Ovary (tissue), 9 donors: ENCODE results near the gene SPRY4. TPM values are rescaled to one million over a fixed set of nuclear protein-coding genes. Genes with fewer than 3 reads are reported as not detected.

ENCODE experiments used
- DNase-seq, 5 donors: peaks; one replicate each; pipeline ENCODE4 v3.0.0-alpha.2; 2019 to 2020
- H3K27ac ChIP-seq, 2 donors: fragments of 200-600 bp; one replicate each; pipeline versions ENCODE4 v1.5.1 to v1.8.0; 2019 to 2022
- H3K27me3 ChIP-seq: fragments of 200-600 bp; one replicate; pipeline ENCODE4 v1.8.0; 2022
- H3K36me3 ChIP-seq: fragments of 200-600 bp; sonication (generic); one replicate; pipeline ENCODE4 v1.5.1; 2019
- H3K4me1 ChIP-seq: one replicate; pipeline ENCODE4 v1.8.1; 2013; ENCODE audit warnings: mild to moderate bottlenecking, moderate library complexity; ENCODE audit not compliant: insufficient read depth
- H3K4me3 ChIP-seq: fragments of 200-600 bp; sonication (generic); one replicate; pipeline ENCODE4 v1.5.1; 2017
- H3K9me3 ChIP-seq, 2 donors: fragments of 200-600 bp in 1 of 2; sonication (generic) in 1 of 2; one replicate each; pipeline versions ENCODE4 v1.5.1 to v1.8.1; 2013 to 2019; ENCODE audit warnings: mild to moderate bottlenecking in 1 of 2, moderate library complexity in 1 of 2
- EP300 ChIP-seq: sonication (generic); formaldehyde crosslinking; IDR thresholded peaks from one replicate; pipeline ENCODE4 v1.6.1; 2017; ENCODE audit warnings: antibody characterized with exemption
- POLR2A ChIP-seq: fragments of 450-650 bp; IDR thresholded peaks from one replicate; pipeline ENCODE4 v1.6.1; 2017; ENCODE audit warnings: antibody characterized with exemption, mild to moderate bottlenecking, moderate library complexity
- WGBS, 3 donors: extraction: QIAGEN DNeasy Blood & Tissue Kit in 1 of 3; methylation state at CpG; one replicate each; pipeline versions ENCODE4 v1.1.5 to v1.1.7; 2013 to 2017; 5-methylcytosine and 5-hydroxymethylcytosine counted together
- intact Hi-C, 4 donors: fragments of 100-400 bp; cut with DNase I; formaldehyde crosslinking; loops; one replicate each; pipeline versions ENCODE4 v1.11.0 to v1.15.1; 2022 to 2023
- polyA plus RNA-seq, 2 donors: library from polyadenylated mRNA; stranded (reverse); fragments of 200-250 nt in 1 of 2; fragments of 350-450 nt in 1 of 2; fragmentation: Illumina TruSeq in 1 of 2; extraction: RNeasy Lipid Tissue Mini Kit (QIAGEN cat#74804) in 1 of 2; gene quantifications; one replicate each; pipeline ENCODE4 v1.2.3, GENCODE V29; 2013 to 2014
- total RNA-seq, 7 donors: library from RNA; depleted of rRNA in 2 of 7; stranded (reverse); fragments of >200 nt in 2 of 7; fragmentation: NEBNext Ultra II Directional in 3 of 7; extraction: Animal tissue kit (Norgen Biotek cat#: 25700) in 3 of 7; gene quantifications; one replicate each; pipeline versions ENCODE4 v1.1.0 to v1.2.4, GENCODE V29; 2016 to 2023
- TF ChIP-seq, protein P1 (sequence below), 3 donors: fragments of 450-650 bp in 2 of 3; fragments of 200-600 bp in 1 of 3; IDR thresholded peaks; one replicate each; pipeline versions ENCODE4 v1.5.1 to v1.8.0; 2016 to 2022; ENCODE audit warnings: antibody characterized with exemption in 3 of 3, mild to moderate bottlenecking in 1 of 3
- donor health status: DM: no; HTN: no; CAD: no; lungs with moderate emphysema.
- donor health status: DM: no; HTN: no; CAD: no.
- donor health status: Bipolar disorder and iron deficiency.
- donor health status: DM: yes; HTN: yes; CAD: no.
- donor health status: DM: no; HTN: no; CAD: no.
- donor health status: DM: yes; HTN: yes; CAD: no.

The SPRY4 gene
- total and polyA plus RNA-seq, 9 donors: 1.9 to 15.9 (median 5.5) TPM

DNA sequence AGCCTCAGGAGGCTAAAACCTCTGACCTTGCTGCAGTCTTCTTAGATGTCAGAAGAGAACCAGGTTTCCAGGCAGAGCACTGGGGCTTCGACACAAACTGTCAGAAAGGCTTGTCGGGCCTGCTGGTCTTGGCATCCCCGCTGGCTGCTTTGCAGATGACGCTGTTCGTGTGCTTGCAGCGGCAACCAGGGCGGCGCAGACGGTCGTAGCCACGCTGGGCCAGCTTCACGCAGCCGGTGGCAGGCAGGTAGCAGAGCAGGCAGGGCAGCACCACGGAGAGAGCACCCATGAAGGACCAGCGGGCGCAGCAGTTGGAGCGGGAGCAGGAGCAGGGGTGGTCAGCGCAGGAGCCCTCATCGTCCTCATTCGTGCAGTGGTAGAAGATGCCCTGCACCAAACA lies 10.7 kb downstream of the SPRY4 start:
- intact Hi-C loops: no loop called here
- Histone ChIP-seq H3K27me3 (no peaks in the 10 kb centered on the region), H3K27ac (no peak overlapping the region), H3K36me3 (no peaks in the 10 kb centered on the region), H3K4me3 (no peak overlapping the region), H3K4me1 (no peaks in the 10 kb centered on the region), H3K9me3 (no peaks in the 10 kb centered on the region)
- 76 to 86% (median 85%) methylated on average over 19 to 20 of the region's 20 CpGs for WGBS, 3 donors
- DNase-seq: no peak
- TF ChIP-seq, protein P1, sequence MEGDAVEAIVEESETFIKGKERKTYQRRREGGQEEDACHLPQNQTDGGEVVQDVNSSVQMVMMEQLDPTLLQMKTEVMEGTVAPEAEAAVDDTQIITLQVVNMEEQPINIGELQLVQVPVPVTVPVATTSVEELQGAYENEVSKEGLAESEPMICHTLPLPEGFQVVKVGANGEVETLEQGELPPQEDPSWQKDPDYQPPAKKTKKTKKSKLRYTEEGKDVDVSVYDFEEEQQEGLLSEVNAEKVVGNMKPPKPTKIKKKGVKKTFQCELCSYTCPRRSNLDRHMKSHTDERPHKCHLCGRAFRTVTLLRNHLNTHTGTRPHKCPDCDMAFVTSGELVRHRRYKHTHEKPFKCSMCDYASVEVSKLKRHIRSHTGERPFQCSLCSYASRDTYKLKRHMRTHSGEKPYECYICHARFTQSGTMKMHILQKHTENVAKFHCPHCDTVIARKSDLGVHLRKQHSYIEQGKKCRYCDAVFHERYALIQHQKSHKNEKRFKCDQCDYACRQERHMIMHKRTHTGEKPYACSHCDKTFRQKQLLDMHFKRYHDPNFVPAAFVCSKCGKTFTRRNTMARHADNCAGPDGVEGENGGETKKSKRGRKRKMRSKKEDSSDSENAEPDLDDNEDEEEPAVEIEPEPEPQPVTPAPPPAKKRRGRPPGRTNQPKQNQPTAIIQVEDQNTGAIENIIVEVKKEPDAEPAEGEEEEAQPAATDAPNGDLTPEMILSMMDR (IDR thresholded peaks at IDR 0.05): no peak
- no peak for TF ChIP-seq POLR2A

DNA sequence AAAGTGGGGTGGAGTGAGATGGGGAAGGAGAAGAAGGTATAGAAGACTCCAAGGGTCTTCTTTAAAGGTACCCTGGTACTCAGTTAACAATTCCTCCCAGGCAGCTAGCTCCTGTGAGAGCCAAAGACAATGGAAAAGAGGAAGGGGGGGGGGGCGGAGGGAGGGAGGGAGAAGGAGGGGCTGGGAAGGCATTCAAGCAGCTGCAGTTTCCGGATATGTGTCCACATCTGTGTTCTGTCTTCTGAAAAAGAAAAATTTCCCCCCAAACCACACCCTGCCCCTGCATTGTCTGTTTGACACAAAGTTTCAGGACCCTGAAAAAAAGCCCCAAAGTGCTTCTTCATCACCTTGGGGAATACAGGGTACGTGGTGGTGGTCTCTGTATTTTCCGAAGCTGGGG lies 11.1 kb downstream of the SPRY4 start:
- Histone ChIP-seq H3K9me3 (no peaks in the 10 kb centered on the region), H3K27me3 (no peaks in the 10 kb centered on the region), H3K27ac (no peak overlapping the region), H3K4me1 (no peaks in the 10 kb centered on the region), H3K4me3 (no peak overlapping the region), H3K36me3 (no peaks in the 10 kb centered on the region)
- TF ChIP-seq, protein P1 (IDR thresholded peaks at IDR 0.05): no peak
- no peak for DNase-seq
- WGBS, 3 donors: 44 to 49% (median 44%) methylated on average over 4 of the region's 4 CpGs
- intact Hi-C loops: no loop called here

DNA sequence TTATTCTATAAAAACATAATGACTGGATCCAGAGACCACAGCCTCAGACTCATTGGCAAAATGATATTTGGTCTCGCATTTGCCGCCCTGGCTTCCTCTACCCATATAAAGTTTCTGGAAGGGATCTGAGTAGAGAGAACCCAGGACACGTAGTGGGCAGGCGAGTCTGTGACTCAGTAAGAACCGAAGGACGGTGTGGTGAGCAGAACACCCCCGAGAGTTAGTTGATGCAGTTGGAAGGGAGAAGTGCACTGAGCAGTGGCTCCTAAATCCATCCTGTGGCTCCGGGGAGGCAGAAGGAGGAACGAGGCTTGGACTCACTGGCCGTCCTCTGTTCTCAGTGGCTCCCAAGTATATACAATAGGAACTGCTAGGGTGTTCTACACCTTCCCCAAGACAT lies 11.5 kb downstream of the SPRY4 start:
- no peaks in the 10 kb centered on the region for H3K9me3 ChIP-seq
- no peak for DNase-seq
- H3K27me3 ChIP-seq: no peaks in the 10 kb centered on the region
- 87 to 91% (median 90%) methylated on average over 10 of the region's 10 CpGs for WGBS, 3 donors
- H3K4me3 ChIP-seq: no peak overlapping the region
- TF ChIP-seq POLR2A (no peak), EP300 (no peak)
- TF ChIP-seq, protein P1 (IDR thresholded peaks at IDR 0.05): no peak
- intact Hi-C loops: no loop called here
- no peaks in the 10 kb centered on the region for H3K4me1 ChIP-seq
- H3K27ac ChIP-seq: no peak overlapping the region
- no peaks in the 10 kb centered on the region for H3K36me3 ChIP-seq

DNA sequence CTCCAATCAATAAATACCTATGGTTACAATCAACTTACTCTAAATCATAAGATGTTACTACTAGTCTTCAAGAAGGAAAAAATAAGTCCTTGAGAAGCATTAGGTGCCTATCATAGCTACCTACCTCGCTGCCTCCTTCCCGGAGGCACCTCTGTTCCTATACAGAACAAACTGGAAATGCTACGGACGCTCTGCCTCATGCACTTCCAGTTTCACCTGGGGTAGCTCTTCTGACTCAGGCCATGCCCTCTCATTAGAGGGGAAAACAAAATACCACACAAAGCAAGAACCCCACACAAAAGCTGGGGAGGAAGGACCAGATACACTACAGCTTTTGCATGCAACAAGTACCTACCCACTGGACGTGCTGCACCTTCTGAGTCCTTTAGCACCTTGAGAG lies 12.4 kb downstream of the SPRY4 start:
- Histone ChIP-seq H3K9me3 (no peaks in the 10 kb centered on the region), H3K36me3 (no peaks in the 10 kb centered on the region), H3K4me3 (no peak overlapping the region), H3K4me1 (no peaks in the 10 kb centered on the region), H3K27ac (no peak overlapping the region), H3K27me3 (no peaks in the 10 kb centered on the region)
- 92 to 97% (median 93%) methylated on average over 5 of the region's 5 CpGs for WGBS, 3 donors
- TF ChIP-seq, protein P1 (IDR thresholded peaks at IDR 0.05): no peak
- TF ChIP-seq EP300 (no peak), POLR2A (no peak)
- intact Hi-C loops: no loop called here
- no peak for DNase-seq

DNA sequence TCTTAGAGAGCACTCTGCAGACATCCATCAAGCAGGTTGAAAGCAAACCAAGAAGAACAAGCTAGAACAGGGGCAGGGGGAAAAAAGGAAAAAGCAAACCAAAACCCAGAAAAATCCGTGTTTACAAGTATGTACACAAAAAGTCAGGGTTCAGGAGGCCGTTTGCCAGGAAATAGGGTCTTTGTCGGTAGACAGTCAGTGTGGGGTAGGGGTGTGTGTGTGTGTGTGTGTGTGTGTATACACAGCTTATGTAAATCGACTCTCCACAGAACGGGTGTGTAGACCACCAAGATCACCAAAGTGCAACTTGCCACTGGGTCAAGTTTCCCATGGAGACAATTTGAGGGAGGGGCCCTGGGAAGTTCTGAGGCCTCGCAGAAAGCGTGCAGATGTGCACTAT lies 13.1 kb downstream of the SPRY4 start:
- no peaks in the 10 kb centered on the region for H3K27me3 ChIP-seq
- no peaks in the 10 kb centered on the region for H3K4me1 ChIP-seq
- no peak for DNase-seq
- intact Hi-C loops: no loop called here
- H3K9me3 ChIP-seq: no peaks in the 10 kb centered on the region
- H3K27ac ChIP-seq: no peak overlapping the region
- WGBS, 3 donors: 84 to 91% (median 90%) methylated on average over 7 of the region's 7 CpGs
- H3K4me3 ChIP-seq: no peak overlapping the region
- TF ChIP-seq, protein P1 (IDR thresholded peaks at IDR 0.05): no peak
- no peak for TF ChIP-seq EP300
- no peak for TF ChIP-seq POLR2A
- no peaks in the 10 kb centered on the region for H3K36me3 ChIP-seq
